G401 (cell line): ENCODE data around the gene TUBB4B. TPM values are rescaled to one million over a fixed set of nuclear protein-coding genes. Genes with fewer than 3 reads are reported as not detected.

Source experiments
- DNase-seq: peaks from one replicate; pipeline ENCODE4 v3.0.0-alpha.2; 2015; ENCODE audit warnings: low spot score
- in situ Hi-C: cut with HindIII; loops from 2 replicates; pipeline ENCODE4 v1.10.0; 2016; ENCODE audit warnings: low sequenced_read_pairs, mixed read lengths
- total RNA-seq: library from RNA; depleted of rRNA; stranded (reverse); fragments of >200 nt; shearing (Covaris generic); gene quantifications from 2 replicates; pipeline ENCODE4 v1.2.3, GENCODE V29; 2014

TUBB4B gene
- total RNA-seq, 1 experiment from 2014 or later, result 1,012 TPM

DNA sequence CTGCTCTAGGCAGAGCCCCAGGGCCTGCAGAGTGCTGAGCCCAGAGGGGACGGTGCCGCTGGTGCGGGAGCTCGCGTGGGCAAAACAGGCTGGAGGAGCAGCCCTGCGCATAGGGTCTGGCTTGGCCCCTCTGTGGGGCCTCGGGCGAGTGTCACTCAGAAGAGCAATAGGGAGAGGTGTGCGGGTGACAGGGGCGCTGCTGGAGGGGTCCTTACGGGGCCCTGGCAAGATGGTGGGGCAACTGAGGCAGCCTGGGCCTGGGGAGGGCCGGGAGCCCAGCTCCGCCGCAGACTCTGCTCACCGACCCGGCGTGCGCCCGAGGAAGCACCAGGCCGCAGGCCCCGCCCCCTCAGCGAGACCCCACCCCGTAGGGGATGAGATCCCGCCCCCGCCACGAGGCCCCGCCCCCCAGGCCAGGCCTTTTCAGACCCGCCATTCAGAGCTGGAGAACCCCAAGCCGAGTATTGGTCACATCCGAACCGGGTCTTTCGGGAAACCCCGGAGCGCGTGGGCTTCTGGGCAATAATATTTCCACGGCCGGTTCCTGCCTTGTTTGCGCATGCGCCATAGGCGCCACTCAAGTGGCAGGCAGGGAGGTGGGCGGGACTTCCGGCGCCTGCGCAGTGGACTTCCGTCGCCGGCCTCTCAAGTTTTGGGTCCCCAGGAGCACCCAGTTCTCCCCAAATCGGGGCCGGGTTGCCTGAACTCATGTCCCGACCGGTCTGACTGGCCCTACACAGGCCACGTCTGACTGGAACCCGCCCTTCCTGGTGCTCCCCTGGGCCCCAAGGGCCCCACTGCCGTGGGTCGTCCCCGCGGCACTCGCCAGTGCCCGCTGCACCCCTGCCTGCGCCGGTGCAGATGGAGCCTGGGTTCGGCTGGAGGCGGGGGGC lies 17.8 kb upstream of the TUBB4B start:
- peak; percentile 97 for DNase-seq
- in situ Hi-C loops, result no loop called here

DNA sequence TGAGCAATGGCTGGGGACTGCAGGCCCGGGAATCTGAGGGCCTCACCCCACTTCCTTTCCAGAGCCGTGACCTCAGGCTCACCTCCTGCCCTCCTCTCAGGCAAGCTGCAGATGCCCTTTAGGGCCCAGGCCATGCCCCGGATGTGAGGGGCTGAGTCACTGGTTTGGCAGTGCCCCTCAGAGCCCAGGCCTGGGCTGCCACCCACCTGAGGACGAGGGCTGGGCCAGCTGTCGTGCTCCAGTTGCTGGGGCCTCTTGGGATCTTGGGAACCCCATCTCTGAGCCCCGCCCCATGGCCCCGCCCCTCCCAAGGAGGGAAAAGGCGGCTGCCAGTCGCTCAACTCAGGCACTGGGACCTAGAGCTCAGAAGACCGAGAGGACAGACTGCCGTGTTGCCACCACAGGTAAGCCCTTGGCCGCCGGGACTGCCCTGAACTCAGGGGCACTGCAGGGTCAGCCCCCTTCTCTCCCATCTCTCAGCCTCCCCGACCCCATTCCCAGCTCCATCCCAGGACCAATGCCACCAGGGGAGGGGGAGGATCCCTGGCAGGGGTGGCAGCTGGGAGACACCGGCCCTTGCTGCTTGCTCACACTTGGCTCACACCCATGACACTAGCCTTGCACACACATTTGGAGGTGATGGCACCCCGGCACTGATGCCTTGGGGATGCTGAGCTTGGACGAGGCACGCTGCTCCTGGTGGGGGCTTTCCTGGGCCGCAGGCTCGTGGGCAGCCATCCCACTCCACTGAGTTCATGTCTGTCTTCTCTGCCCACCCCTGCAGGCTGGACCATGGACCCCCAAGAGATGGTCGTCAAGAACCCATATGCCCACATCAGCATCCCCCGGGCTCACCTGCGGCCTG lies 16.0 kb upstream of the TUBB4B start, which contains the start of gene CYSRT1:
Gene CYSRT1, plus strand, starts transcription at position 345 of the 865 bp plus-strand sequence. Its CDS starts 448 bp downstream, at position 793.
- DNase-seq, result no peak
- in situ Hi-C loops, result no loop called here

DNA sequence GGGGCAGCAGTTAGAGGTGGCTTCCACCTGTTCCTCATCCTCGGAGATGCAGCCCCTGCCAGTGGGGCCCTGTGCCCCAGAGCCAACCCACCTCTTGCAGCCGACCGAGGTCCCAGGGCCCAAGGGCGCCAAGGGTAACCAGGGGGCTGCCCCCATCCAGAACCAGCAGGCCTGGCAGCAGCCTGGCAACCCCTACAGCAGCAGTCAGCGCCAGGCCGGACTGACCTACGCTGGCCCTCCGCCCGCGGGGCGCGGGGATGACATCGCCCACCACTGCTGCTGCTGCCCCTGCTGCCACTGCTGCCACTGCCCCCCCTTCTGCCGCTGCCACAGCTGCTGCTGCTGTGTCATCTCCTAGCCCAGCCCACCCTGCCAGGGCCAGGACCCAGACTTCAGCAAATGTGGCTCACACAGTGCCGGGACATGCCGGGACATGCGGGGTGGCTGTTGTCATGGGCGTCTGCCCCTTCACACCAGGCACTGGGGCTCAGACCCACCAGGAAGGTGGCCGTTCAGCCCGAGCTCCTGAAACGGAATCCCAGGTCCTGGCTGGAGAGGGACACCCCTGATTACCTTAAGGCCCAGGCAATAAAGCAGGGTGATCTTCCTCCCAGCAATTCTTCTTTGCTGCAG lies 15.3 kb upstream of the TUBB4B start:
- in situ Hi-C loops, result no loop called here
- DNase-seq, result no peak

DNA sequence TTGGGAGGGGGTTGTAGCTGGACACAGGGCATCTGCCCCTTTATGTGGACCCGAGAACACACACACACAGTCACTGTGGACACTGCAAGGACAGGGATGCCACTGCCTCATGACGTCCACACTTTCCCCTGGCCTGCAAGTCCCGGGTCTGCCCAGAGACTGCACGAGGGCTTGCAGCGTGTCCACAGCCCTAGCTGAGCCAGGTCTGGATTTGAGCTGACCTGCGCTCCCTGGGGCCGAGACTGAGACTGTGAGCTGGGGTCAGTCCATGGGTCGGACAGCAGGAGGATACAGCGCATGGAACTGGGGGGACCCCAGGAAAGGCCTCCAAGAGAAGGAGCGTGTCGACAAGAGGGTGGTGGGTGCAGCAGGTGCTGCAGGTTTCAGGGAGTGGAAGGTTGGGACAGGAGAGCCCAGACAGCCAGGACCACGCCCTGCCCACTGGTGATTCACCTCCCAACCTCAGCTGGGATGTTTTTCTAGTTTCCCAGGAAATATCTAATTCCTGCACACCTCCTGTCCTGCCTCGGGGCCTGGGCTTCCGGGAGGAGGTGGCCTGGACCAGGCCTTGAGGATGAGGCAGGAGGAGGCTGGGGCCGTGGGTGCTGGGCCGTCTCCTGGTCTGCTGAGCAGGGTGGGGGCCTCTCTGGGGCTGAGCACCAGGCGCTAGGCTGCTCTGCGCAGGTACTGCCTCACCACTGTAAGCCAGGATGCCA lies 14.6 kb upstream of the TUBB4B start:
- in situ Hi-C loops, result no loop called here
- DNase-seq, result no peak

DNA sequence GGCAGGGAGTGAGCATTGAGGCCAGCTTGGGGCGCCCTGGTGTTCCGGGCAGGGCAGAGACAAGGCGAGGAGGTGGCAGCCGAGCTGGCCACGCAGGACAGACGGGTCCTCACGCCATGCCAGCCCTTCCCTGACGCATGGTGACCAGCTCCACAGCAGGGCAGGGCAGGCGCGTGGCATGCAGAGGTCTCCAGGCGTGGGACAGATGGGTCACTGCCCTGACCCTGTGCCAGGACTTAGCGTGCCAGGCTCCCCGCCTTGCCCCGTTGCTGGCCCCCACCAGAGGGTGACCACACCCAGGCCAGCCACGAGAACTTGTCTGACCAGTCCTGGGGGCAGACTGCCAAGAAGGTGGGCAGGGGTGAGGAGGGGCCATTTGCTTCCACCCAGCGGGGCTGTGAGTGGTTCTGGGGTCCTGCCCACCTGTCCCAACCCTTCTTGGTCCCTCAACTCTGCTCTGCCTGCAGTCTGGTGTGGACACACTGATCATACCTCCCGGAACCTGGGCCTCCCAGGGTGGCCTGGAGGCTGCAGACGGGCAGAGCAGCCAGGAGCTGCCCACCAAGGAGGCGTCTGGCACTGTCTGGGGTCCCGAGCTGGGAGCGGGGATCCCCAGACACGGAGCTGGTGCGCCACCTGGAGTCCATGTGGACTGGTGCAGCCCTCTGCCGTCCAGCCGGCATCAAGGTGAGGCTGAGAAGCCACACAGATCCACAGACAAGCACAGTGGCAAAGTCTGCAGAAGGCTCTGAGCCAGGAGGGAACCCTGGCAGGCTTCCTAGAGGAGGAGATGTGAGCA lies 13.8 kb upstream of the TUBB4B start, which contains the start of gene RNF224:
Gene RNF224, plus strand, starts transcription at position 449 of the 799 bp plus-strand sequence. CDS start 834 bp downstream, outside the sequence.
- in situ Hi-C loops, result no loop called here
- peak; percentile 79 for DNase-seq

DNA sequence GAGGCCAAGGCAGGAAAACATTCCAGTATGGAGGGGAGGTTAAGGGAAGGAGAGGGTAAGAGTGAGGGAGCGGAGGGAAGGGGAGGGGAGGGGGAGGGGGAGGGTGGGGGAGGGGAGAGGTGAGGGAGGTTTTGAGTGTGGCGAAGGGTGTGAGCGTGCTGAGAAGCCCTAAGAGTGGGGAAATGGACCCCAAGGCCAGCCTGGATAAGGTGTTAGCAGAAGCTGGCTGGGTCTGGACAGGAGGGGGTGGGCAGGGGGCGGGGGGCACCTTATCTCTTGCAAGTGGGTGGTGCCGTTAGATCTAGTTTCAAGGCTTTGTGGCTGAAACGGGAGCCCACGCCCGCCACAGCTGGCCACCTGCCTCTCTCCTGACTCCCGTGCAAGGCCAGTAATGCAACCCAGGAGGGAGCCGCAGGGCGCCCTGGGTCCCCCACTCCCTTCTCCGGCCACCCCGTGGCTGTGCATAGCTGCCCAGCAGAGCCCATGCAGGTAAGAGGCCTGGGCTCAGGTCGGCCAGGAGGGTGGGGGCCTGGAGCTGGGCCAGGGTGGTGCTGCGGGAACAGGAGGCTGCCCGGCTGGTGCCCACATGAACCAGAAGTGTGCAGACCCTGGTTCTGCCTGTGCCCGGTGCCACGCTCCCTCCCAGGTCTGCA lies 13.1 kb upstream of the TUBB4B start:
- DNase-seq, result no peak
- in situ Hi-C loops, result no loop called here

DNA sequence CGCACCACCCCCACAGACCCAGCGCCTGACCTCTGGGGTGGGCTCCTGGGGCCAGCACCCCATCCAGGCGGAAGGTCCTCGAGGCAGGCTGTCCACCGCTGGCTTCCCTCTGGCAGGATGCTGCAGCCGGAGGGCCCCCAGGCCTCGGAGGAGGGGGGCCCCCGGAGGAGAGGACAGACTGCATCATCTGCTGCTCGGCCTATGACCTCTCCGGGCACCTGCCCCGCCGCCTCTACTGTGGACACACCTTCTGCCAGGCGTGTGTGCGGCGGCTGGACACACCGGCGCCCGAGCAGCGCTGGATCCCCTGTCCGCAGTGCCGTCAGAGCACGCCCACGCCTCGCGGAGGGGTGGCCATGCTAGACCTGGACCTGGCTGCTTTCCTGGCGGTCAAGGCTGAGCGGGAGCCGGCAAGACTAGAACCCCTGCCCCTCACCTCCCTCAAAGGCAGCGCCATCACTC lies 12.6 kb upstream of the TUBB4B start:
- in situ Hi-C loops, result no loop called here
- DNase-seq, result no peak

DNA sequence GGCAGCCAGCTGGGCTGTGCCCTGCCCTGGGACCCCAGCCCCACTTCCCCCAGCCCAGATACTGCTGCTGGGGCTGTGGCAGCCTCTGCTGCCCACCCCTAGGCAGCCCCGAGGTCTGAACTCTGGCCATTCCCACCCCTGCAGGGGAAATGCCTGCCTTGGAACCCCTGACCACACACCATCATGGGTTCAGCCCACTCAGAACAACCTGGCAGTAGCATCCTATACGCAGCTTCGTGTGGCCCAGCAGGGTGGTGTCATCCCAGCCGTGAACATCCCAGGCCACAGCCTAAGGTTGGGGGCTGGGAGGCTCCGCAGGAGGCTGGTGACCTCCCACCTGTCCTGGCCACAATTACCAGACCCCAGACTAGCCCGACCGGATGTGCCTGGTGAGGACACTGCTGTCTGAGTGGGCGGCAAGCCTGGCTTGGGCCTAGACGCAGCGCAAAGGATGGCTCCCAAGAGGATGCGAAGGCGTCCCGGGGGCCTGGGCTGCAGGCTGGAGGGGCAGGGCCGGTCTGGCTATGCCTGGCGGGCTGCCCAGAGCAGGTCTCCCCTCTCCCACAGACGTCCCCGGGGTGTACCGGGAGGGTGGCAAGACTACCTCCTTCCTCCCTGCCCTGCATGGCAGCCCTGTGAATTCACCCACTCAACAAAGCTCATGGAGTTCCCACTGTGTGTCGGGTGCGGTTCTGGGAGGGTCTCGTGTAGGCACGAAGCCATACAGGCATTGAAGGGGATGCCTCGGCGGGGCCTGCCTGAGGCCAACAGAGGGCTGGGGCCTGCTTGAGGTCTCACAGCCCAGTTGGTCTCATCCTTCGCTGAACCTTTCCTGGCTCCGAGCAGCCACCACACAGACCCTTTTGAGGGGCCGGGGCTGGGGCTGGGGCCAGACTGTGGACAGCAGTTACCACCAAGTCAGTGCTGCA lies 11.9 kb upstream of the TUBB4B start:
- in situ Hi-C loops, result no loop called here
- no peak for DNase-seq

DNA sequence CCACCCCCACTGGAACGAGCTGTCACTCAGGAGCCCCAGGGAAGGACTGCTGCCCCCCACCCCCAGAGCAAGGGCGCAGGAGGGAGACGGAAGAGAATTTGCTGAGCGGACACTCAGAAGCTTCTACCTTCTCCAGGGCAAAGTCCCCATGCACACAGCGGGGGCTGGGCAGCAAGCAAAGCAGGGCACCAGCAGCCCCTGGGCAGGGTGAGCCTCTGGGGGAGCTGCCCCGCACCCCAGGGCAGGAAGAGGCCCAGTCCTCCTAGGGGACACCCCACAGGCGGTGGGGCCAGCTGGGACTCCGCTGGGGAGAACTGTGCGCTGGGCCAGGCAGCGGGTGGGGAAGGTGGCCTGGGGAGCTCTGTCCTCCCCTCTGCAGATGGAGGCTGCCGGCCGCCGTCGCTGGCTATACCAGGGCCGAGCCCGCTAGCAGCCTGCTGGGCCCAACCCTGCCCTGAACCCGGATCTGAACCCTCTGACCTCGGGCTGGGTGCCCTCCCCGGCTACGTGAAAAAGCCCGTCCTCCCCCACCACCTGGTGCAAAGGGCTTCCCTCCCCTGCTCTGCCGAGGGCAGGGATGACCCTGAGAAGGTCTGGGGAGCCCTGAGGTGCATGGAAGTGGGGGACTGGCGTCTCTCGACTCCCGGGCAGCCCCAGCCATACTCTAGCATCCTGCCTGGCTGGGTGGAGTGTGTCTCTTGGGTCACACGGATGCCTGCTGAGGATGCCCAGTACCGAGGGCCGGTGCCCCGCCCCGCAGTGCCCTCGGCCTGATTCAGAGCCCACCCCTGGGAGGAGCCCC lies 11.0 kb upstream of the TUBB4B start:
- DNase-seq, result no peak
- in situ Hi-C loops, result no loop called here

DNA sequence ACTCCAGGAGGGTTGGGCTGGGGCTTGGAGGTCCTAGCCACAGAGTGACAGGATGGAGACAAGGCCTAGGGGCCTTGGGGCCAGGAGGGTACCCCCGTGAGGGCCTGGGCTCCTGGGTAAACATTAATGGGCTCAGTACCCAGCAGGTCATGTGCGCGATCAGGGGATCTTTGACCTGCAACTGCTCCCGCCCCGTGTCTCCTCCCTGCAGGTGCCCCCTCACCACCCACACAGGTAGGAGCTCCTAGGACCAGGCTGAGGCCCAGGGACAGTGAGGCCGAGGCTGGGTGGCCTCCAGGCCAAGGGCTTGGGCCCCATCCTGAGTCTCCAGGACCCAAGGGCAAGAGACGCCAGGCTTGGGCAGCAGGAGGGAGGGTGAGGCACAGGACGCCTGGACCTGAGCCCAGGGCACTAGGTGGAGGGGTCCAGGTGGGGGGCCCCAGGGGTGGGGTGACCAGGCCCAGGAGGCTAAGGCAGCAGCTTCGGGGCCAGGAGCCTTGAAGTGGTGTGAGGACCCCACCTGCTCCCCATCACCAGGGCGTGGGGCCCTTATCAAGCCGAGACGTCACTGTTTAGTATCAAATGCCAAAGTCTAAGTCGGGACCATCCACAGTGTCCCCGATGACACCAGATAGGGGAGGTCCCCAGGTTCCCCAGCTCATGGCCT lies 10.2 kb upstream of the TUBB4B start, which contains the start of gene SLC34A3:
Gene SLC34A3, plus strand, starts transcription at position 197 of the 667 bp plus-strand sequence. CDS start 802 bp downstream, outside the sequence.
- no peak for DNase-seq
- in situ Hi-C loops, result no loop called here

DNA sequence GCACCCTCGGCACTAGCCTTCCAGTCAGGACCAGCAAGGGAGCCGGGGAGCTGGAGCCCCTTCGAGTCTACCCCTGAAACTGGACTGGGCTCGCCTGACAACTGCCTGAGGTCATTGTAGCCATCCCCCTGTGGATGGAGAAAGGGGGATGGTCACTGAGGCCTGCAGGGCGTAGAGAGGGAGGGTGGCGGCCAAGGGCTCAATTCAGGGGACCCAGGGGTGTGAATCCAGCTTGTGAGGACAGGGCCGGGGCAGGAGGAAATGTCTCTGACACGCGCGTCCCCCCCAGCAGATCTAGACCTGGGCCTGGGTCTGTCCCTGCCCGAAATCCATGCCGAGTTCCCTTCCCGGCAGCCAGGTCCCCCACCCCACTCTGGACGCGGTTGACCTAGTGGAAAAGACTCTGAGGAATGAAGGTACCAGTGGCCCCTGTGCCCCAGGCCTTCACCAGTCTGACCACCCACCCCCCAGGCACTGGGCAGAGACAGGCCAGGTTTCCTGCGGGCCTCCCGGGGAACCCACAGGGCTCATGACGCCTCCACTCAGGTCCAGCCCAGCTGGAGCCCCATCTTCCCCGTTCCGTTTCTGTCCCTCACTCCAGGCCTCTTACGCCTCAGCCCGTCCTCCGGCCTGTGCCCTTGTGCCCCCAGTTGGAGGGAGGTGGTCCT lies 9.6 kb upstream of the TUBB4B start:
- no peak for DNase-seq
- in situ Hi-C loops, result no loop called here

DNA sequence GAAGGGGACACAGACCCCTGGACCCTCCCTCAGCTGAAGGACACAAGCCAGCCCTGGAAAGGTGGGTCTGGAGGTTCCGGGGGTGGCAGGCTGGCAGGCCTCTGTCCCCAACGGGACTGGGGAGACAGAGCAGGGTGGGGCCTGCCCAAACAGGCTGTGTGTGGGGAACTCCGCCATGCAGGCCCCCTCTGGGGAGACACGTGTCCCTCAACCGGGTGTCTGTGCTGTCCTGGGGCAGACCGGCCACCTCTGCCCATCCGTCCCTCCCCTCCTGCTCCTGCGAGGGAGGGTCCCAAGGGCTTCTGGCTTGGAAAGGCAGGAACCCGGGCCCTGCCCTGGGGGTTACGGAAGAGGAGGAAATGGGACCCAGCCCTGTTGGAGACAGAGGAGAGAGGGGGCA lies 9.0 kb upstream of the TUBB4B start:
- in situ Hi-C loops, result no loop called here
- no peak for DNase-seq

DNA sequence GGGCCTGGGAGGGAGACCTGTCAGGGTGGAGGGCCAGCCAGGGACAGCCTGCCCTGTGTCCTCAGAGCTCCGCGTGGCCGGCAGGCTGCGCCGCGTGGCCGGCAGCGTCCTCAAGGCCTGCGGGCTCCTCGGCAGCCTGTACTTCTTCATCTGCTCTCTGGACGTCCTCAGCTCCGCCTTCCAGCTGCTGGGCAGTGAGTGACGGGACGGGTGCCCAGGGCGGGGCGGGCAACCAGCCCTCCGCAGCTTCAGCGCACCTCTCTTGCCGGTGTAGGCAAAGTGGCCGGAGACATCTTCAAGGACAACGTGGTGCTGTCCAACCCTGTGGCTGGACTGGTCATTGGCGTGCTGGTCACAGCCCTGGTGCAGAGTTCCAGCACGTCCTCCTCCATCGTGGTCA lies 8.6 kb upstream of the TUBB4B start:
- no peak for DNase-seq
- in situ Hi-C loops, result no loop called here

DNA sequence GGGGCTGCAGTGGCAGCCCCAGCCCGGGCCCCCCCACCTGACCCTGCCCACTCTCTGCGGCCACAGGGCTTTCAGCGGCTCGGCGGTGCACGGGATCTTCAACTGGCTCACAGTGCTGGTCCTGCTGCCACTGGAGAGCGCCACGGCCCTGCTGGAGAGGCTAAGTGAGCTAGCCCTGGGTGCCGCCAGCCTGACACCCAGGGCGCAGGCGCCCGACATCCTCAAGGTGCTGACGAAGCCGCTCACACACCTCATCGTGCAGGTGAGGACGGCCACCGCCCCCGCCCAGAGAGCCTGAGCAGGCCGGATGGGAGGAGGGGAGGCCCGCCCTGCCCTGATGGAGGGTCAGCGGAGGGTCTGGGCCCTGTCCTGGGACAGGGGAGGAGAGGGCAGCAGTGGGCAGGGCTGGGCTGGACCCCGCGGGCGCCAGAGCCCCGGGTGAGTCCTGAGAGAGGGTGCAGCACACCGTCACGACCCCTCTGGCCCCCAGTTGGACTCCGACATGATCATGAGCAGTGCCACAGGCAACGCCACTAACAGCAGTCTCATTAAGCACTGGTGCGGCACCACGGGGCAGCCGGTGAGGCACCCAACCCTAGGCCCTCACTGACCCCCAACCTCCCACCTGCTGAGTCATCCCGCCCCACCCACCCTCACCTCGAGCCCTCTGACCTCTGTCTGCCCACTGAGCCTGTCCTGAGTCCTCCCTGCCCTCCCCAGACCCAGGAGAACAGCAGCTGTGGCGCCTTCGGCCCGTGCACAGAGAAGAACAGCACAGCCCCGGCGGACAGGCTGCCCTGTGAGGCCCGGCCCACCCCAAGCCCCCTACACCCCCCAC lies 7.7 kb upstream of the TUBB4B start:
- in situ Hi-C loops, result no loop called here
- DNase-seq, result no peak
